HG03108 (cell line): ENCODE results near the gene ZC3H12A.
A peak's percentile ranks its signal among the peaks of the same experiment; 100 is the strongest.
"Not testable (repeated sequence)": the region's sequence is repeated elsewhere in the genome, so short reads cannot be mapped to it uniquely, and the experiment has no call there.

ENCODE experiments used
- ATAC-seq: cut with Tn5 transposase; IDR thresholded peaks from one replicate; pipeline ENCODE4 v1.9.1; 2021; ENCODE audit warnings: moderate library complexity; ENCODE audit not compliant: unreplicated experiment

The ZC3H12A gene

DNA sequence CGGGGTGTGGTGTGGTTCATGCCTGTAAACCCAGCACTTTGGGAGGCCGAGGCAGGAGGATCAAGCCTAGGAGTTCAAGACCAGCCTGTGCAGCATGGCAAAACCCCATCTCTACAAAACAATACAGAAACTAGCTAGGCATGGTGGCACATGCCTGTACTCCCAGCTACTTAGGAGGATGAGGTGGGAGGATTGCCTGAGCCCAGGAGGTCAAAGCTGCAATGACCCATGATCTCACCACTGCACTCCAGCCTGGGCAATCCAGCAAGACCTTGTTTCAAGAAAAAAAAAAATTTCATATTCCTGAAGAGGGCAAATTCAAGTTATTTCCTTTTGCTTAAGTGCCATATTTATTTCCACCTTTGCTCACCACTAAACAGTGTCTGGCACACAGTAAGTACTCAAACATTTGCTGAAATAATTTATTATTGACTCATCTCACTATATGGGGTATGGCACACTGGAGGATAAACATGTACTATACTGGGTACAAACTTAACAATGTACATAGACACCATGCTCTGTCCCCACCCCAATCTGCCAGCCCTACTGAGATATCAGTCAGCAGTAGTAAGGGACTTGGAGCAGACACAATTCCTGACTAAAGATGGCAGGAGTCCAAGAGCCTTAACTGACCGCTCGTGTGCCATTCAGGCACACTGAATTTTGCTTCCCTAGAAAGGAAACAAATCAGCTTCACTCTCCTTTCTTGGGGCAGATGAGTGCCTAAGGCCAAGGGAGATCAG is 24.7 kb downstream of the ZC3H12A start:
- no peak for ATAC-seq

DNA sequence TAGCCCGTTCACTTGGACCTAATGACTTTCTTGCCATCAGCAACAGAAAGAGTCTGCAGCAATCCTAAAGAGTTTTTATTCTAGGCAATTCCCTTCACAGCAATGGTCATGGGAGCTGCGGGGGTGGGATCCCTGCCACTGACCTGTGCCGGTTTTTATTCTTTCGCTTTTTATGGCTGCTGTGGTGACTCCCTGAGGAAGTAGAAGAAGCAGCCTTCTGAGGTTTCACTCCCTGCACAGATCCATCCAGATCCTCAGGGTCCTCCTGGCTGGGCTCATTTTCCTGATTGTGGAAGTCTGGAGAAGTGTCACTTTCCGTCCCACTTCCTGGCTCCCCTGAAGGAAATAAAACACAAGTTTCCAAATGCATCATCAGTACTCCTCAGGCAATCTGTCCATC is 27.3 kb downstream of the ZC3H12A start:
- ATAC-seq, result no peak

DNA sequence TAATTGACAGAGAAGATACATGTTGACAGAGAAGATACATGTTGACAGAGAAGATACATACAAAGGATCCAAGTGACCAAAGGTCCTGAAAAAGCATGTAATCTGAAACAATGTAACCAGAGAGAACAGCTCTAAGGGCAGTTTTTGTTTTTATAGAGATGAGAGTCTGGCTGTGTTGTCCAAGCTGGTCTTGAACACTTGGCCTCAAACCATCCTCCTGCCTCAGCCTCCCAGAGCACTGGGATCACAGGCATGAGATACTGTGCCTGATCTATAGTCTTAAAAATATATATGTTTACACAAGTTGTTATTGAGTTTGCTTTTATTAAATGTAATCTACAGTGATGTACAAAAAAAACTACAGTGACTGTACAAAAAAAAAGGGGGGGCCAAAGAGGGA is 27.7 kb downstream of the ZC3H12A start:
- ATAC-seq, result no peak

DNA sequence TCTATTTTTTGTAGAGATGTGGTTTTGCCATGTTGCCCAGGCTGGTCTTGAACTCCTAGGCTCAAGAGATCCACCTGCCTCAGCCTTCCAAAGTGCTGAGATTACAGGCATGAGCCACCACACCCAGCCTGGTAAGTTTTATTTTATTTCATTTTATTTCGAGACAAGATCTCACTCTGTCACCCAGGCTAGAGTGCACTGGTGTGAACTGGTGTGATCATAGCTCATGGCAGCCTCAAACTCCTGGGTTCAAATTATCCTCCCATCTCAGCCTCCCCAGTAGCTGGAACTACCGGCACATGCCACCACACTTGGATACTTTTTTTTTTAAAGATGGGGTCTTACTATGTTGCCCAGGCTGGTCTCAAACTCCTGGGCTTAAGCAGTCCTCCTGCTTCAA is 28.4 kb downstream of the ZC3H12A start:
- not testable (repeated sequence) for ATAC-seq

DNA sequence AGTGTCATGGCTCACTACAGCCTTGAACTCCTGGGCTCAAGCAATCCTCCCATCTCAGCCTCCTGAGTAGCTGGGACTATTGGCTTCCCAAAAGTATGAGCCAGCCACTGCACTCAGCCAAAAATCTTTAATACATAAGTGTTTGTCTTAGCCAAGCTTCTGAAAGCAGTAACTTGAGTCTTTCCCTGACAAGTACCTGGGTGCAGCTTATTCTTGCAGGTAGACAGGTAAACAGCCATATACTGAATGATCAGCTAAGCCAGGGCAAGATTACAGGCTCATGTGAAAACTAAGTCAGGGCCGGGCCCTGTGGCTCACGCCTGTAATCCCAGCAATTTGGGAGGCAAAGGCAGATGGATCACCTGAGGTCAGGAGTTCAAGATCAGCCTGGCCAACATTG is 32.4 kb downstream of the ZC3H12A start:
- no peak for ATAC-seq

DNA sequence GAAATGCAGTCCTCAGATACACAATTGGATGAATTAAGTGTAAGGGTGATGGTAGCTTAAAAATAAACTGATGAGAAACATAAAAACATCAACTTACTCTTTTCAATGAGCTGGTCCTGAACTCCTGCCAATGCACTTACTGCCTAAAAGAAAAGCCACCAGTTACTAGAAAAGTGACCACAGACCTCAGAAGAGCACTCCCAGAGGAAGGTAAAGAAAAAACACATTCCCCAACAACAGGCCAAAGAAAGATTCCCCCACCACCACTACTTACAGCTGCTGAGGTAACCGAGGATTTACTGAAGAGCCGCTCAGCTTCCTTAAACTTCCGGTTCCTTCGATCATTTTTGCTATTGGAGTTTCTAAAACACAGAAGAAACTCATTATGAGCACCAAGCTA is 34.8 kb downstream of the ZC3H12A start:
- ATAC-seq, result no peak

DNA sequence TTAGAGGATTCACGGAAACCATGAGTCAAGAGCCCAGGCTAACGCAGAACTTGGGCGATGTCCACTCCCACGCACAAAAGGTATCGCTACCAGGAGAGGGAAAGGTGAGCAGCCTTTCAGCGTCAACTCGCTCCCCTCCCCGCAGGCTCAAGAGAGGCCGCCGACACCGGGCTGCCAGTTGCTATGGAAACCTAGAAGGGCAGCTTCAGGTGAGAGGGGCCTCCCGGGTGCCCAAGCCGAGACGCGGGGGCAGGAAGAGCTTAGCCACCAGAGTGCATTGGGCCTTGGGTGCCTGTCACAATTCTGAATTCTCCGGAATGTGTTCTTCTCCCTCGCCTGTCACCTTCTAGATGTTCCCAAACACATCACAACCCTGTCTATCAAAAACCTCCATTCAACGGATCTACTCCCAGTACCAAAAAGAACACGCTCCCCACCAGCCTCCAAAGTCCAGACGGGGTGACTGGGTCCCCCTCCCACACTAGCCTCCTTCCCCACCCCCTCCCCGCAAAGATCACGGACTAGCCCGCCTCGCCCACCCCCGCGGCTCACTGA is 39.5 kb downstream of the ZC3H12A start:
- ATAC-seq, result no peak

DNA sequence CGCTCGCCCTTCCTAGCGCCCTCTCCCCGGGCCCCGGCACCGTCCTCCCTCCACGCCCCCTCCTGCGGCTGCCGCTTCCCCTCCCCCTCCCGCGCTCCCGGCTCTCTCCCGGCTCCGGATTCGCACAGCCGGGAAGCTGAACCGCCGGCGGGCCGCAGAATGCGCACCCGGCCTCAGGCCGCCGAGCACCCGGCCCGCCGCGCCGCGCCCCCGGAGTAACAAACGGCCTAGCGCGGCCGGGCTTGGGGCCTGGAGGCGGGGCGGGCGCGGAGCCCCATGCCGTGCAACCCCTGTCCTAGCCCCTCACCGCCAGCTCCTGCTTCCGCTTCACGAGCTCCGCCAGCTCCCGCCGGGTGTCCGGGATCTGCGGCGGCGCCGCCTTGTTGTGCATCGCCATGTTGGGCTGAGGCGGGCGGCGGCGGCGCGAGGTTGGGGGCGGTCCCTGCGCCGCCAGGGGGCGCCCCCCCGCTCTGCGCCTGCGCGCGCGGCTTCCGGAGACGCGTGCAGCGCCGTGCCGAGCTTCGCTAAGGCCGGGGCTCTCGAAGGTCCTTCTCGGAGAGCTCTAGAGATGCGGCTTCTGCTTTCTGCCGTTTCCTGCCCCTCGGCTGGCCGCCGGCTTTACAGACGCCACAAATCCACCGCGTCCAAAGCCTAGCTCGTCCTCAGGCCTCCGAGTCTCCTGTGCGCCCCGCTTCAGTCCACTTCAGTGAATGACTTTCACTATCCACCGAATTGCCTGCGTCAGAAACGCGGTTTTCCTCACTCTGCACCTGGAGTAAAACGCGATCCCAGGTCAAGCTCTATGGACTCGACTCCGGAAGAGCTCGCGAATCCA is 40.2 kb downstream of the ZC3H12A start, which contains the start of gene MEAF6:
Gene MEAF6, minus strand, starts transcription at position 417 of the 835 bp plus-strand sequence. Its CDS starts 20 bp downstream, at position 397.
- ATAC-seq, result peak; percentile 78

DNA sequence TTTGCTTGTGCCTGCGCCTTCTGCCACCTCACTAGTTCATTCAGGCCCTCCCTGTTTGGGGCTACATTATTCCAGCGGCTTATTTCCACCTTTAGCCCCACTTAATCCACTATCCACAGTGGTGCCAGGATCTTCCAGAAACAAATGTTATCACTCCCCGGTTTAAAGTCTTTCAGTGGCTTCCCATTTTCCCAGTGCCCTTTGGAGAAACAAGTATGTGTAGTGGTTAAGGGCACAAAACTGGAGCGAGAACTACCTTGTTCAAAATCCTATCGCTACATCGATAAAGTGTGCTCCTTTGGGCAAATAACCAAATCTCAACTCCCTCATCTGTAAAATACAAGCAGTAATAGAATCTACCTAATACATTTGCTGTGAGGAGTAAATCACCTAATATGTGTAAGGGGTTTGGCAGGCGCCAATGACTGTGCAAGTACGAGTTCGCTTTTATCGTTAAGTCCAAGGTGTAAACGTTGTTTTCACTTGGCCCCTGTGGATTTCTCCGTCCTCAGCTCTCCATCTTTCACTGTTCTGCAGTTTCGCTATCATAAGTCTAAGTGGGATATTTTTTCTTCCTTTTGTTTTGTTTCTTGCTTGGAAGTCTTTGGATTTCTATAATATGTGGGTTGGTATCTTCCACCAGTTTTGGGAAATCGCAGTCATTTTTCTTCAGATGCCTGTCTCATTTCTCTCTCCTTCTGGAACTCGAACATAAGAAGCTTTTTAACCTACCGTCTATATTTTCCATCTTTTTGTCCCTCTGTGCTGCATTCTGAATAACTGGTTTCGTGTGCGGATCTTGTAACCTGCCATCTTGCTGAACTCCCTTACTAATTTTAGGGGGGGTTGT is 41.0 kb downstream of the ZC3H12A start:
- no peak for ATAC-seq

DNA sequence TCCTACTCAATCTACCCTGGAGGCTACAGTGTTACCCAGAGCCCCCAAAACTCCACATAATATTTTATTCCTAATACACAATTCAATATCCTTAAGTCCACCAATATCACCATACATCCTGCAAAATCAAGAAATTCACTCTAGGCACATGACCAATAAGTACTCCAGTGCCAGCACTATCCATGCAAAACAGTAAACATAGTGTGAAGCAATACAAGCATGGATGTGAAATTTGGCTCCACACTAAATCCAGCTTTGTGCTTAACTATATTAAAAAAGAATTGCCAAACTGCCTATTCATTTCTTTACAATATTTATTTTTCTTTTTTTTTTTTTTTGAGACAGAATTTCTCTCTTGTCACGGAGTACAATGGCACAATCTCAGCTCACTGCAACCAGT is 43.2 kb downstream of the ZC3H12A start:
- no peak for ATAC-seq

DNA sequence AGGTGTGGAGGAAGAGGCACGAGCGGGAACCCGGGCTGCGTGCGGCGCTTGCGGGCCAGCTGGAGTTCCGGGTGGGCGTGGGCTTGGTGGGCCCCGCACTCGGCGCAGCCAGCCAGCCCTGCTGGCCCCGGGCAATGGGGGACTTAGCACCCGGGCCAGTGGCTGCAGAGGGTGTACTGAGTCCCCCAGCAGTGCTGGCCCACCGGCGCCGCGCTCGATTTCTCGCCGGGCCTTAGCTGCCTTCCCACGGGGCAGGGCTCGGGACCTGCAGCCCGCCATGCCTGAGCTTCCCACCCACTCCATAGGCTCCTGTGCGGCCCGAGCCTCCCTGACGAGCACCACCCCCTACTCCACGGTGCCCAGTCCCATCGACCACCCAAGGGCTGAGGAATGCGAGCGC is 43.9 kb downstream of the ZC3H12A start:
- not testable (repeated sequence) for ATAC-seq

DNA sequence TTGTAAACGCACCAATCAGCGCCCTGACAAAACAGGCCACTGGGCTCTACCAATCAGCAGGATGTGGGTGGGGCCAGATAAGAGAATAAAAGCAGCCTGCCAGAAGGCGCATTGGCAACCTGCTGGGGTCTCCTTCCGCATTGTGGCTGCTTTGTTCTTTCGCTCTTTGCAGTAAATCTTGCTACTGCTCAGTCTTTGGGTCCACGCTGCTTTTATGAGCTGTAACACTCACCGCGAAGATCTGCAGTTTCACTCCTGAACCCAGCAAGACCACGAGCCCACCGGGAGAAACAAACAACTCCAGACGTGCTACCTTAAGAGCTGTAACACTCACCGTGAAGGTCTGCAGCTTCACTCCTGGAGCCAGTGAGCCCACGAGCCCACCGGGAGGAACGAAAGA is 44.5 kb downstream of the ZC3H12A start:
- ATAC-seq, result not testable (repeated sequence)

DNA sequence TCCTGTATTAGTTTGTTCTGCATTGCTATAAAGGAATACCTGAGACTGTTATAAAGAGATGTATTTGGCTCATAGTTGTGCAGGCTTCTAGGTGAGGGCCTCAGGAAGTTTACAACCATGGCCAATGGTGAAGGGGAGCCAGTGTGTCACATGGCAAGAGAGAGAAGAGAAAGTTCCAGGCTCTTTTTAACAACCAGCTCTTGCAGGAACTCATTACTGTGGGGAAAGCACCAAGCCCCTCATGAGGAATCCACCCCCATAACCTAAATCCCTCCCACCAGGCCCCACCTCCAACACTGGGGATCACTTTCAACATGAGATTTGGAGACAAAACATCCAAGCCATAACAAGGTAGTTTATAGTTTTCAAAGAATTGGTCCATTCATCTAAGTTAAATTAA is 45.2 kb downstream of the ZC3H12A start:
- ATAC-seq, result no peak

DNA sequence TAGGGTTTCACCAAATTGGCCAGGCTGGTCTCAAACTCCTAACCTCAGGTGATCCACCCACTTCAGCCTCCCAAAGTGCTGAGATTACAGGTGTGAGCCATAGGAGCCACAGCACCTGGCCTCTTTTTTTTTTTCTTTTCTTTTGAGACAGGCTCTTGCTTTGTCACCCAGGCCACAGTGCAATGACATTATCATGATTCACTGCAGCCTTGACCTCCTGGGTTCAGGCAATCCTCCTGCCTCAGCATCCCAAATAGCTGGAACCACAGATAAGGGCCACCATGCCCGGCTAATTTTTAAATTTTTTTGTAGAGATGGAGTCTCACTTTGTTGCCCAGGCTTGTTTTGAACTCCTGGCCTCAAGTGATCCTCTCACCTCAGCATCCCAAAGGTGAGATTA is 55.5 kb downstream of the ZC3H12A start:
- ATAC-seq, result not testable (repeated sequence)

DNA sequence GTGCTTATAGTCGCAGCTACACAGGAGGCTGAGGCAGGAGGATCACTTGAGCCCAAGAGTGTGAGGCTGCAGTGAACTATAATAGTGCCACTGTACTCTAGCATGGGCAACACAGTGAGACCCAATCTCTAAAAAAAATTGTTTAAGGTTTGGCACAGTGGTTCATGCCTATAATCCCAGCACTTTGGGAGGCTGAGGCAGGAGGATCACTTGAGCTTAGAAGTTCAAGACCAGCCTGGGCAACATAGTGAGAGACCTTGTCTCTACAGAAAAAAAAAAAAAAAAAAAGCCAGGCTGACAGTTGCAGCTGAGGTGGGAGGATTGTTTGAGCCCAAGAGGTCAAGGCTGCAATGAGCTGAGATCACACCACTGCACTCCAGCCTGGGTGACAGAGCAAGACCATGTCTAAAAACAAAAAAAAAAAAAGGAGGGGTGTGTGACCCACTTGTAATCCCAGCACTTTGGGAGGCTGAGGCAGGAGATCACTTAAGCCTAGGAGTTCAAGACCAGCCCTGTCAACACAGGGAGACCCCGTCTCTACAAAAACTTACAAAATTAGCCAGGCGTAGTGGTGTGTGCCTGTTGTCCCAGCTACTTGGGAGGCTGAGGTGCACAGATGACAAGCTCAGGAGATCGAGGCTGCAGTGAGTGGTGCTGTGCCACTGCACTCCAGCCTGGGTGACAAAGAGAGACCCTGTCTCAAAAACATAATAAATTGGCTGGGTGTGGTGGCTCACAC is 58.2 kb downstream of the ZC3H12A start:
- ATAC-seq, result not testable (repeated sequence)

DNA sequence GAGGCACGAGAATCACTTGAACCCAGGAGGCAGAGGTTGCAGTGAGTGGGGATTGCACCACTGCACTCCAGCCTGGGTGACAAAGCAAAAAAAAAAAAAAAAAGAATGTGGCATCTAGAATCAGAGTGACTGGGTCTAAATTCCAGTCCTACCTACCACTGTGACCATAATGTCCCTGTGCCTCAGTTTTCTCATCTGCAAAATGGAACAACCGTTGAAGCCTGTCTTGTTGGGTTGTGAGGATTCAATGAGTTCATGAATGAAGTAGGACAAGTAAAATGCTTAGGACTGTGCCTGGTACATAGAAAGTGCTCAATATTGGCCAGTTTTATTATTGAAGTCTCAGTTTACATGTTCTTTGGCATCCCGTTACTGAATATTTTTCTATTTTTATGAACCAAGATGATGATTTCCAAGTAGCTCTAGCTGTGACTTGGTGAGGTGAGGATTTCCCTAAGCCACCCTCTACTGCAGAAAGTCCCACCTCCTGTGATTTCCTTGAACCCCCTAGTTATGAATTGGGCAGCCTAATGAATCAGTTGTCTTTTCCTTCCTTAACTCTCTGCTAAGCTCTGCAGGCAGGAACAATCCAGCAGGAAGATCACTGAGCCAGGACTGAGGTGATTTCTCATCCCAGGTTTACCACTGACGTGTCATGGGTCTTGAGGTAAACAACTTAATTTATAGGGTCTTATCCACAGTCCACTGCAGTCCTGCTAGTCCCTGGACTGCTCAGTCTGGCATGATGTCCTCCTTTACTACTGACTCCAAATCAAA is 59.1 kb downstream of the ZC3H12A start:
- ATAC-seq, result no peak
